ENCODE data around the gene LRP10. TPM values are rescaled to one million over a fixed set of nuclear protein-coding genes. Genes with fewer than 3 reads are reported as not detected.

The LRP10 gene
- total and polyA plus RNA-seq, 2 of the 4 experiments (the other 2 are of a cell fraction) = 25.1 to 118 TPM

GRCh38 chr14:22910916-22911315 lies 39.4 kb downstream of the LRP10 start:
- no peak overlapping the region for H4K8ac ChIP-seq (ENCODE audit: low read depth in 2 of 2, low read length in 2 of 2)
- no peak overlapping the region for H2AK9ac ChIP-seq (replicated peaks; ENCODE audit: low read depth, low read length, poor library complexity)
- H3K79me1 ChIP-seq (ENCODE audit: low read depth in 1 of 2, low read length in 2 of 2) = peaks cover 13 to 38% of the 10 kb centered on the region in 2 experiments
- H2BK15ac ChIP-seq (ENCODE audit: low read depth, low read length) = no peak overlapping the region
- peaks cover under 1% of the 10 kb centered on the region; the same call in 1 of the 2 replicates for H3K4me1 ChIP-seq (ENCODE audit: control insufficient read depth, insufficient read depth, low read length)
- WGBS, 2 experiments (ENCODE audit: extremely low coverage in 2 of 2, insufficient read length in 1 of 2) = 100% methylated on average over 1 of the region's 5 CpGs; no CpG with 5 or more reads in 1 of the 2 experiments
- H2AFZ ChIP-seq (replicated peaks; ENCODE audit: low read length, poor library complexity) = no peak overlapping the region
- no peak overlapping the region for H2BK5ac ChIP-seq (ENCODE audit: low read depth, low read length, poor library complexity, severe bottlenecking)
- no peaks in the 10 kb centered on the region for H3K27me3 ChIP-seq (ENCODE audit: control insufficient read depth, insufficient read depth, low read length)
- TF ChIP-seq RCOR1 (IDR thresholded peaks at IDR 0.05; ENCODE audit: insufficient replicate concordance, low read length) (no peak), MAFK (IDR thresholded peaks at IDR 0.05; ENCODE audit: low read depth, low read length) (no peak), MXI1 (IDR thresholded peaks at IDR 0.05; ENCODE audit: borderline replicate concordance, low read depth, low read length) (no peak), RFX5 (IDR thresholded peaks at IDR 0.05; ENCODE audit: low read depth, low read length) (no peak), MAZ (IDR thresholded peaks at IDR 0.05; ENCODE audit: borderline replicate concordance, low read depth, low read length) (no peak), NFE2L2 (IDR thresholded peaks at IDR 0.05; ENCODE audit: low read depth, low read length) (no peak), POLR2A (IDR thresholded peaks at IDR 0.05; ENCODE audit: low read depth, low read length) (no peak), FOS (IDR thresholded peaks at IDR 0.05; ENCODE audit: low read depth, low read length) (no peak), RAD21 (IDR thresholded peaks at IDR 0.05; ENCODE audit: low read length) (no peak), USF2 (IDR thresholded peaks at IDR 0.05; ENCODE audit: low read depth, low read length) (no peak), CTCF (conservative IDR thresholded peaks at IDR 0.05; ENCODE audit: low read depth, low read length) (no peak)
- H3K4me2 ChIP-seq (ENCODE audit: low read depth, low read length) = no peak overlapping the region
- intact Hi-C loops (cut with micrococcal nuclease) (no loop called here), in situ Hi-C loops (cut with MboI; ENCODE audit: low sequenced_read_pairs) (no loop called here), dilution Hi-C loops (cut with HindIII; ENCODE audit: low sequenced_read_pairs, unreplicated experiment) (no loop called here)
- H3K14ac ChIP-seq (replicated peaks; ENCODE audit: low read depth, low read length) = no peak overlapping the region
- no peak overlapping the region for H3K27ac ChIP-seq (ENCODE audit: insufficient read depth, low read length)
- no peaks in the 10 kb centered on the region for H3K9me3 ChIP-seq (ENCODE audit: control insufficient read depth, insufficient read depth, low read length)
- ATAC-seq (ENCODE audit: low read depth) (no peak), DNase-seq (no peak)
- H2AK5ac ChIP-seq (ENCODE audit: low read depth, low read length) = no peak overlapping the region
- no peak overlapping the region for H2BK20ac ChIP-seq (ENCODE audit: low read depth, low read length)
- no peak overlapping the region for H2BK120ac ChIP-seq (ENCODE audit: low read depth, low read length)
- no peak overlapping the region for H3K9ac ChIP-seq (ENCODE audit: low read depth, low read length)
- 0 out of 2 replicates have a peak, but pooled peaks cover 3% of the 10 kb centered on the region for H3K9me1 ChIP-seq (ENCODE audit: insufficient read depth, low read length)
- ChIA-PET POLR2A (ENCODE audit: unreplicated experiment) (no interaction called here), CTCF (interaction anchor here (1.7 kb wide), 1 partner anchor 11 kb away, joined by 7 read pairs; no protein-coding TSS in a partner anchor)
- H3K18ac ChIP-seq (ENCODE audit: low read depth, low read length) = no peak overlapping the region
- no peak overlapping the region for H3K23ac ChIP-seq (ENCODE audit: low read depth, low read length)
- H4K5ac ChIP-seq (ENCODE audit: low read depth, low read length) = no peak overlapping the region
- H3K4me3 ChIP-seq (ENCODE audit: insufficient read depth, low read depth, low read length) = no peak overlapping the region
- H3K56ac ChIP-seq (ENCODE audit: extremely low read depth, insufficient read depth, low read length) = no peak overlapping the region
- H4K91ac ChIP-seq (ENCODE audit: insufficient read depth, low read depth, low read length) = no peak overlapping the region
- BruUV-seq (replicated peaks) = no TSS peak
- H3K4ac ChIP-seq (ENCODE audit: low read depth, low read length) = no peak overlapping the region
- H4K20me1 ChIP-seq (ENCODE audit: insufficient read depth, low read length) = no peaks in the 10 kb centered on the region
- peaks cover 20% of the 10 kb centered on the region for H3K36me3 ChIP-seq (ENCODE audit: control insufficient read depth, insufficient read depth, low read length)
